GM13976 (cell line): Measurements from ENCODE around the gene WNT9B.
A peak's percentile ranks its signal among the peaks of the same experiment; 100 is the strongest.

ENCODE experiments used
- DNase-seq: peaks from one replicate; pipeline ENCODE4 v3.0.0; 2012; ENCODE audit warnings: low spot score
- in situ Hi-C: fragments of 300-500 bp; cut with MboI; formaldehyde crosslinking; loops from one replicate; pipeline ENCODE4 v1.12.0; 2022; ENCODE audit warnings: low sequenced_read_pairs, mixed read lengths, inconsistent platforms; ENCODE audit not compliant: unreplicated experiment
- TF ChIP-seq, protein P1 (sequence below): IDR thresholded peaks from 2 replicates; pipeline ENCODE4 v1.5.1; 2012; ENCODE audit warnings: borderline replicate concordance, mild to moderate bottlenecking; ENCODE audit not compliant: insufficient read depth; ENCODE audit errors: extremely low read depth, missing control alignments, control extremely low read depth

Gene WNT9B

DNA sequence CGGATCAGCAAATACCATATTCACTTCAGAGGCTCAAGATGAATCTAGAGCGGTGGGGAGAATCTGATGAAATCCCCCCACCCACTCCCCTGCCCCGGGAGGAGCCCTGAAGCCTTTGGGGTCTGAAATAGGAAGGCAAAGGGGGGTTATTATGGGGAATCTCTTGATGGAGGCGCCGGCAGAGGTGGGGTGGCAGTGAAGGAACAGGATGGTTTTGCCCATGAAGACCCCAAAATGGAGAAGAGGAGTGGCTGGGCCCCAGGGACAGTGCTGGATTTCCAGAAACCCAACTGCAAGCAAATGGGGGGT lies 33.5 kb upstream of the WNT9B start:
- TF ChIP-seq, protein P1, sequence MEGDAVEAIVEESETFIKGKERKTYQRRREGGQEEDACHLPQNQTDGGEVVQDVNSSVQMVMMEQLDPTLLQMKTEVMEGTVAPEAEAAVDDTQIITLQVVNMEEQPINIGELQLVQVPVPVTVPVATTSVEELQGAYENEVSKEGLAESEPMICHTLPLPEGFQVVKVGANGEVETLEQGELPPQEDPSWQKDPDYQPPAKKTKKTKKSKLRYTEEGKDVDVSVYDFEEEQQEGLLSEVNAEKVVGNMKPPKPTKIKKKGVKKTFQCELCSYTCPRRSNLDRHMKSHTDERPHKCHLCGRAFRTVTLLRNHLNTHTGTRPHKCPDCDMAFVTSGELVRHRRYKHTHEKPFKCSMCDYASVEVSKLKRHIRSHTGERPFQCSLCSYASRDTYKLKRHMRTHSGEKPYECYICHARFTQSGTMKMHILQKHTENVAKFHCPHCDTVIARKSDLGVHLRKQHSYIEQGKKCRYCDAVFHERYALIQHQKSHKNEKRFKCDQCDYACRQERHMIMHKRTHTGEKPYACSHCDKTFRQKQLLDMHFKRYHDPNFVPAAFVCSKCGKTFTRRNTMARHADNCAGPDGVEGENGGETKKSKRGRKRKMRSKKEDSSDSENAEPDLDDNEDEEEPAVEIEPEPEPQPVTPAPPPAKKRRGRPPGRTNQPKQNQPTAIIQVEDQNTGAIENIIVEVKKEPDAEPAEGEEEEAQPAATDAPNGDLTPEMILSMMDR = no peak
- no peak for DNase-seq
- in situ Hi-C loops = no loop called here

- TF ChIP-seq, protein P1 = no peak
- peak; percentile 75 for DNase-seq
- in situ Hi-C loops = no loop called here
Measured at GRCh38 chr17:46818316-46818928, 33.0 kb upstream of the WNT9B start, which contains the start of gene WNT3. WNT3 (minus strand) TSS chr17:46818692; CDS start chr17:46818597, 95 bp downstream.

- TF ChIP-seq, protein P1 = no peak
Measured at GRCh38 chr17:46818929-46819859, 32.2 kb upstream of the WNT9B start.

DNA sequence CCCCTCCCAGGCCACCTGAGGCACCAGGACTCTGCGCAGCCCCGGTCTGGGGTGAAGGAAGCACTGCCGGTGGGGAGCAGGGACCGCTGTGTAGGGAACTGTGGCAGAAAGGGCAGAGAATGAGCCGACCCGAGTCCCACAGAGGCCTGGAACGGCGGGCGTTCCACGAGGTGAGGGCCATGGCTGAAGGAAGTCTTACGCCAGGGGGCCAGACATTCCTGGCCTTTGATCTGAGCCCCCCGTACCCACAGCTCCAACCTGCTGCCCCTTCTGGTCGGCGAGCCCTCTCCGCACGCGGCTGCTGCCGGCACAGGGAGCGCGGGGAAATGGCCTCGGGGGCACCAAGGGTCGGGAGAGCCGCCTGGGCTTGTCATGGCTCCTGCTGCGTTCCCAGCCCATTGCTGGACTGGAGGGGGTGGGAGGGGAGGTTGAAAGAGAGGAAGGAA lies 31.5 kb upstream of the WNT9B start:
- TF ChIP-seq, protein P1 = no peak
- in situ Hi-C loops = no loop called here
- peak; percentile 50 for DNase-seq

More at GRCh38 chr17:46818929-46819859, 32.2 kb upstream of the WNT9B start:
- DNase-seq = peak; percentile 69
- in situ Hi-C loops = no loop called here

DNA sequence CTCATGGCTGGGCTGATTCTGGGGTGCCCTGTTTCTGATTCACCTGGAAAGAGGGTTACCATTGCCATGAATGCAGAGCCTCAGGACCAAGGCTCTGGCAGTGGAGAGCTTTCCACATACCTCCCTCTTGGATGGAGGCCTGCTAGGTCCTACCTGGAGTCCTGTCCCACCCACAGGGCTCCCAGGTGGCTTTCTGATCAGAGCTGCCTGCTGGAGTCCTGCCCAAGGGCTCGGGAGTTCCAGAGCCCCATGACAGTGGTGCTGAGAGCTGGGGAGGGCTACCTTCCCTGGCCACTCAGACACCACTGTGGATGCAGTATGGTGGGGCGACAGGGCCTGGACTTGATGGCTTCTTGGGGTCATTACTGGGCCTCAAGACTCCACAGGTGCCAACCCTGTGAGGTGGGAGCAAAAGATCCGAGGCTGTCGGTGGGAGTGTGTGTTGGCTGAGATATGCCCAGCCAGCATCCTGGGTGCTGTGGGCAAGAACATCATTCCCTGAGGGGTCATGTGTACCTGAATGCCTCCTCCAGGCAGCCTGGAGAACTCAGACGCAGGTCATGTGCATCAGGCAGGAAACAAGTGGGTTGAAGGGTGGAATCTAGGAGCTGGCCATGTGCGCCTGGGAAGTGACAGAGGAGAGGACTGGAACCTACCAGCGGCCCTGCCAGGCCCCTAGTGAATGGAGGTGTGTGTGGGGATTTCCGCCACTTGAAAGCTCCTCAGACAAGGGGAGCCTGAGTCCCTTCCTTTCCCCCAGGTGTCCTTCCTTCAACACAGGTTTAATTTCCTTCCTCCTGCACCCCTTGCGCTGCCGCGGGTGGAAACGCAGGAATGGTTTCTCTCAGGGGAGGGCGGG lies 30.6 kb upstream of the WNT9B start:
- in situ Hi-C loops = no loop called here
- TF ChIP-seq, protein P1 = no peak

More for the DNA sequence above, 30.6 kb upstream of the WNT9B start:
- DNase-seq = no peak
